Pancreas (tissue), 10 donors: ENCODE measurements around the gene RAB11A. TPM values are rescaled to one million over a fixed set of nuclear protein-coding genes. Genes with fewer than 3 reads are reported as not detected.
"Not testable (repeated sequence)": the region's sequence is repeated elsewhere in the genome, so short reads cannot be mapped to it uniquely, and the experiment has no call there.

Source experiments
- ATAC-seq, 4 donors: fragments of 200-7000 bp; cut with Tn5 transposase; one replicate each; pipeline versions ENCODE4 v1.8.0 to v1.9.1; 2020; ENCODE audit warnings: mild to moderate bottlenecking in 4 of 4, moderate library complexity in 4 of 4
- DNase-seq, 6 donors: peaks; one replicate each; pipeline ENCODE4 v3.0.0-alpha.2; 2020
- FAIRE-seq: peaks from 2 replicates; lab custom pipeline; 2012; peaks lifted over from hg19 to GRCh38; lab: Jason Lieb, UNC
- H3K27ac ChIP-seq, 4 donors: fragments of 200-600 bp; sonication (generic); 1 replicate in 3 of 4; 2 replicates in 1 of 4; pipeline versions ENCODE4 v1.5.0 to v1.8.0; 2020
- H3K27me3 ChIP-seq, 4 donors: fragments of 200-600 bp; one replicate each; pipeline ENCODE4 v1.8.0; 2021
- H3K36me3 ChIP-seq, 3 donors: fragments of 200-600 bp; sonication (generic) in 1 of 3; one replicate each; pipeline versions ENCODE4 v1.5.0 to v1.8.0; 2020 to 2021
- H3K4me1 ChIP-seq, 3 donors: fragments of 200-600 bp; one replicate each; pipeline ENCODE4 v1.8.0; 2021
- H3K4me3 ChIP-seq, 4 donors: fragments of 200-600 bp; sonication (generic) in 2 of 4; one replicate each; pipeline versions ENCODE4 v1.5.0 to v1.8.0; 2020 to 2021
- H3K9me3 ChIP-seq, 4 donors: fragments of 200-600 bp; one replicate each; pipeline ENCODE4 v1.8.0; 2021
- whole genome bisulfite sequencing, 2 donors: extraction: QIAGEN DNeasy Blood & Tissue Kit; methylation state at CpG; one replicate each; pipeline ENCODE4 v1.1.7; 2013; 5-methylcytosine and 5-hydroxymethylcytosine counted together
- intact Hi-C, 3 donors: fragments of 100-400 bp; cut with DNase I; formaldehyde crosslinking; loops; one replicate each; pipeline versions ENCODE4 v1.11.1 to v1.14.2; 2022
- polyA plus RNA-seq, 2 donors: library from polyadenylated mRNA; stranded (reverse); fragments of 200-250 nt; gene quantifications; one replicate each; pipeline ENCODE4 v1.2.3, GENCODE V29; 2013
- total RNA-seq, 6 donors: library from RNA; stranded (reverse); fragmentation: NEBNext Ultra II Directional in 4 of 6; extraction: Animal tissue kit (Norgen Biotek cat#: 25700) in 4 of 6; gene quantifications; one replicate each; pipeline versions ENCODE4 v1.2.1 to v1.2.4, GENCODE V29; 2021 to 2023
- TF ChIP-seq, protein P1 (sequence below), 4 donors: fragments of 200-600 bp; sonication (generic) in 3 of 4; IDR thresholded peaks; one replicate each; pipeline versions ENCODE4 v1.5.0 to v1.8.0; 2021; ENCODE audit warnings: antibody characterized with exemption in 4 of 4
- donor health status: healthy with polysubstance abuse.
- donor health status: DM: no; HTN: no; CAD: no; lungs with moderate emphysema.
- donor health status: DM: no; HTN: no; CAD: no.
- donor health status: control.
- donor health status: control.
- donor health status: Bipolar disorder and iron deficiency.
- donor health status: DM: yes; HTN: yes; CAD: no.
- donor health status: DM: no; HTN: no; CAD: no.
- donor health status: DM: no; HTN: no; CAD: no.
- donor health status: DM: yes; HTN: yes; CAD: no.

The RAB11A gene
- total and polyA plus RNA-seq, 8 donors = 19.8 to 98.4 (median 62.0) TPM

DNA sequence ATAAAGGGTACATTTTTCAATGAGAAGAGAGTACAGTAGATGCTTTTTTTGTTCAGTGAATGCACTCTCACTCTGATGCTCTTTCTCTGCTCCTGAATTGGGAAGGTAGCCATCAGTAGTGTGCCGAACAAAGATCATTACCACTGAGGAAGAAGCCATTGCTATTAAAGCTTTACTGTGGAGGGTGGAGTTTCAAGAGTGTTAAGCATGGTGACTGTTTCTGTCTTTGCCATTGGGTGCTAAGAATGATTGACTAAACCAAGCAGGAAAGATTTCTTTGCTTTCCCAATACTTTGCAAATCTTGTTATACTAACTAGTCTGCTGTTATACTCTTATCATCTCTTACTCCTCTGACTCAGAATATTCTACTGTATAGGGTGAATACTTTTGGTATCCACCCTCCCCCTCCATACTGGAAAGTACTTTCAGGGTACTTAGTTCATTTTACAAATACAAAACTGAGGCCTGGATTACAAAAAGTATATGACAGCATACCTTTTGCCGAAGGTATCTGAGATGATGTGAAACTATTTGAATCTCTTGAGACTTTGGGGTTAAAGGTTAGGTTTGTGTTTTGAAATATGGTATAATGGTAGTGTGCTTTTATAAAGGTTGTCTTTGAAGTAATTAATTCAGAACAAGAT, 1.7 kb downstream of the RAB11A start:
- H3K4me1 ChIP-seq = peaks cover 2 to 8% (median 6%) of the 10 kb centered on the region in 3 donors
- H3K36me3 ChIP-seq = peaks cover 0 to 4% (median 0%) of the 10 kb centered on the region in 3 donors
- intact Hi-C loops = no loop called here
- no peaks in the 10 kb centered on the region for H3K9me3 ChIP-seq
- H3K27ac ChIP-seq = peak overlapping the region in 3 of 4 donors; percentile 86 to 98 (median 96)
- H3K27me3 ChIP-seq = no peaks in the 10 kb centered on the region
- DNase-seq (no peak), FAIRE-seq (no peak), ATAC-seq (peak in 1 of 4 donors; percentile 9)
- H3K4me3 ChIP-seq = peak overlapping the region; percentile 76 to 89 (median 82)
- TF ChIP-seq, protein P1, sequence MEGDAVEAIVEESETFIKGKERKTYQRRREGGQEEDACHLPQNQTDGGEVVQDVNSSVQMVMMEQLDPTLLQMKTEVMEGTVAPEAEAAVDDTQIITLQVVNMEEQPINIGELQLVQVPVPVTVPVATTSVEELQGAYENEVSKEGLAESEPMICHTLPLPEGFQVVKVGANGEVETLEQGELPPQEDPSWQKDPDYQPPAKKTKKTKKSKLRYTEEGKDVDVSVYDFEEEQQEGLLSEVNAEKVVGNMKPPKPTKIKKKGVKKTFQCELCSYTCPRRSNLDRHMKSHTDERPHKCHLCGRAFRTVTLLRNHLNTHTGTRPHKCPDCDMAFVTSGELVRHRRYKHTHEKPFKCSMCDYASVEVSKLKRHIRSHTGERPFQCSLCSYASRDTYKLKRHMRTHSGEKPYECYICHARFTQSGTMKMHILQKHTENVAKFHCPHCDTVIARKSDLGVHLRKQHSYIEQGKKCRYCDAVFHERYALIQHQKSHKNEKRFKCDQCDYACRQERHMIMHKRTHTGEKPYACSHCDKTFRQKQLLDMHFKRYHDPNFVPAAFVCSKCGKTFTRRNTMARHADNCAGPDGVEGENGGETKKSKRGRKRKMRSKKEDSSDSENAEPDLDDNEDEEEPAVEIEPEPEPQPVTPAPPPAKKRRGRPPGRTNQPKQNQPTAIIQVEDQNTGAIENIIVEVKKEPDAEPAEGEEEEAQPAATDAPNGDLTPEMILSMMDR (IDR thresholded peaks at IDR 0.05) = no peak
- 20 to 24% methylated on average over 2 of the region's 2 CpGs for WGBS, 2 donors

- H3K4me3 ChIP-seq = peak overlapping the region in 1 of 4 donors; percentile 76
- H3K27me3 ChIP-seq, H3K27ac ChIP-seq, DNase-seq, ATAC-seq, H3K9me3 ChIP-seq, H3K4me1 ChIP-seq, intact Hi-C loops, H3K36me3 ChIP-seq, FAIRE-seq: not testable (repeated sequence)
- WGBS, 2 donors = 87 to 91% methylated on average over 9 of the region's 9 CpGs
These were observed 2.6 kb downstream of the RAB11A start for GRCh38 chr15:65871886-65872285.

DNA sequence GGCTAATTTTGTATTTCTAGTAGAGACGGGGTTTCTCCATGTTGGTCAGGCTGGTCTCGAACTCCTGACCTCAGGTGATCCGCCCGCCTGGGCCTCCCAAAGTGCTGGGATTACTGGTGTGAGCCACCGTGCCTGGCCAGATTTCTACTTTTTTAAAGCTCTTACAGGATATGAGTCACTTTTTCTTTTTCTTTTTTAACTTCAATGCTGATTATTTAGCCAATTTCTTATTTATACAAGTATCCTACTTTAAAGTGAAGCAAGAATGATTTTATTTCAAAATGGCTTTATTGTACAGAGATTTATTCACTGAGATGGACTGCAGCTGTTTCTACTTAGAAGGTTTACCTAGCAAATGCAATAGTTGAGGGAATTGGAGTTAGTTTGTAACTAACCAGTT, 3.3 kb downstream of the RAB11A start:
- H3K4me1 ChIP-seq, FAIRE-seq, DNase-seq, intact Hi-C loops, H3K36me3 ChIP-seq, H3K4me3 ChIP-seq, H3K27ac ChIP-seq, H3K27me3 ChIP-seq, H3K9me3 ChIP-seq, ATAC-seq: not testable (repeated sequence)
- 88 to 95% methylated on average over 5 of the region's 5 CpGs for WGBS, 2 donors

- TF ChIP-seq, protein P1 (IDR thresholded peaks at IDR 0.05) = no peak
- no peak for ATAC-seq
- intact Hi-C loops = no loop called here
- Histone ChIP-seq H3K27ac (no peak overlapping the region), H3K4me3 (no peak overlapping the region), H3K9me3 (no peaks in the 10 kb centered on the region), H3K4me1 (peaks cover 4 to 8% (median 6%) of the 10 kb centered on the region in 3 donors), H3K36me3 (peaks cover 0 to 15% (median 5%) of the 10 kb centered on the region in 3 donors), H3K27me3 (no peaks in the 10 kb centered on the region)
- no peak for DNase-seq
- no peak for FAIRE-seq
These were observed 4.0 kb downstream of the RAB11A start for GRCh38 chr15:65873256-65873655.

- no peak for FAIRE-seq
- TF ChIP-seq, protein P1 (IDR thresholded peaks at IDR 0.05) = no peak
- Histone ChIP-seq H3K4me1 (peaks cover 4 to 8% (median 6%) of the 10 kb centered on the region in 3 donors), H3K27me3 (no peaks in the 10 kb centered on the region), H3K36me3 (peaks cover 0 to 31% (median 5%) of the 10 kb centered on the region in 3 donors), H3K27ac (no peak overlapping the region), H3K9me3 (no peaks in the 10 kb centered on the region), H3K4me3 (no peak overlapping the region)
- 91 to 92% methylated on average over 1 of the region's 1 CpG for WGBS, 2 donors
- DNase-seq = no peak
- intact Hi-C loops = no loop called here
- no peak for ATAC-seq
These were observed 6.2 kb downstream of the RAB11A start for GRCh38 chr15:65875458-65875857.

DNA sequence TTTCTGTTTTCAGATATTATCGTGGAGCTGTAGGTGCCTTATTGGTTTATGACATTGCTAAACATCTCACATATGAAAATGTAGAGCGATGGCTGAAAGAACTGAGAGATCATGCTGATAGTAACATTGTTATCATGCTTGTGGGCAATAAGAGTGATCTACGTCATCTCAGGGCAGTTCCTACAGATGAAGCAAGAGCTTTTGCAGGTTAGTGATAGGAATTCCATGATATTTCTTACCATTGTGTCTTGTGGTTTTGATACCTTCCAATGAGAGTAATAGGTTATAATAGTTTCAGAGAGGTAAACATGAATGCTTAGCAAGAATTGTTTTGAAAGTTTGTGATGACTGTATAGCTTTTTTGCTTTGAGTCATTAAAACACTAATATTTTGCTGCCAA, 8.5 kb downstream of the RAB11A start:
- no peak for ATAC-seq
- whole genome bisulfite sequencing, 2 donors = 89 to 96% methylated on average over 3 of the region's 3 CpGs
- FAIRE-seq = no peak
- Histone ChIP-seq H3K4me1 (peaks cover 4% of the 10 kb centered on the region in 3 donors), H3K4me3 (no peak overlapping the region), H3K9me3 (no peaks in the 10 kb centered on the region), H3K27me3 (no peaks in the 10 kb centered on the region), H3K27ac (no peak overlapping the region), H3K36me3 (peaks cover 0 to 31% (median 5%) of the 10 kb centered on the region in 3 donors)
- TF ChIP-seq, protein P1 (IDR thresholded peaks at IDR 0.05) = no peak
- intact Hi-C loops = no loop called here
- DNase-seq = no peak
